Body of pancreas (tissue), 4 donors: ENCODE data around the gene HABP4. TPM values are rescaled to one million over a fixed set of nuclear protein-coding genes. Genes with fewer than 3 reads are reported as not detected.
"Not testable (repeated sequence)": the region's sequence is repeated elsewhere in the genome, so short reads cannot be mapped to it uniquely, and the experiment has no call there.

Experiments used
- ATAC-seq: fragments of 150-250 bp; one replicate; pipeline ENCODE4 v1.9.1; 2016
- DNase-seq, 4 donors: peaks; one replicate each; pipeline ENCODE4 v3.0.0-alpha.2; 2019
- H3K27ac ChIP-seq, 4 donors: fragments of 200-600 bp; sonication (generic); 1 replicate in 3 of 4; 2 replicates in 1 of 4; pipeline versions ENCODE4 v1.5.1 to v1.6.1; 2016 to 2019; ENCODE audit warnings: mild to moderate bottlenecking in 1 of 4, mixed read lengths in 1 of 4, moderate library complexity in 1 of 4
- H3K27me3 ChIP-seq, 2 donors: fragments of 200-600 bp; sonication (generic); one replicate each; pipeline ENCODE4 v1.6.0; 2016; ENCODE audit warnings: mild to moderate bottlenecking in 1 of 2
- H3K36me3 ChIP-seq, 2 donors: fragments of 200-600 bp; sonication (generic); replicated peaks in 1 of 2; 2 replicates each; pipeline ENCODE4 v1.5.1; 2016; ENCODE audit warnings: low read depth in 2 of 2; ENCODE audit not compliant: insufficient read depth in 1 of 2
- H3K4me1 ChIP-seq: fragments of 200-600 bp; sonication (generic); one replicate; pipeline ENCODE4 v1.6.0; 2016
- H3K4me3 ChIP-seq, 2 donors: fragments of 200-600 bp; sonication (generic); 1 replicate in 1 of 2; 2 replicates in 1 of 2; pipeline ENCODE4 v1.5.1; 2016 to 2019
- H3K9me3 ChIP-seq, 3 donors: fragments of 200-600 bp; sonication (generic); 1 replicate in 2 of 3; 2 replicates in 1 of 3; pipeline ENCODE4 v1.5.1; 2016
- POLR2A ChIP-seq, 3 donors: fragments of 450-650 bp; IDR thresholded peaks; one replicate each; pipeline ENCODE4 v1.6.1; 2016; ENCODE audit warnings: antibody characterized with exemption in 3 of 3, mild to moderate bottlenecking in 2 of 3
- whole genome bisulfite sequencing, 2 donors: methylation state at CpG; one replicate each; pipeline ENCODE4 v1.1.5; 2017; 5-methylcytosine and 5-hydroxymethylcytosine counted together
- intact Hi-C: fragments of 100-400 bp; cut with DNase I; formaldehyde crosslinking; loops from one replicate; pipeline ENCODE4 v1.15.1; 2023
- total RNA-seq, 2 donors: library from RNA; depleted of rRNA; stranded (reverse); fragments of >200 nt; gene quantifications; one replicate each; pipeline ENCODE4 v1.1.0, GENCODE V29; 2016
- TF ChIP-seq, protein P1 (sequence below), 7 experiments: fragments of 450-650 bp in 4 of 7; fragments of 200-600 bp in 3 of 7; sonication (generic) in 3 of 7; IDR thresholded peaks; one replicate each; pipeline ENCODE4 v1.5.1; 2016 to 2019; ENCODE audit warnings: antibody characterized with exemption in 7 of 7

HABP4 gene
- total RNA-seq, 2 donors from 2014 or later = 12.2 to 12.5 TPM

DNA sequence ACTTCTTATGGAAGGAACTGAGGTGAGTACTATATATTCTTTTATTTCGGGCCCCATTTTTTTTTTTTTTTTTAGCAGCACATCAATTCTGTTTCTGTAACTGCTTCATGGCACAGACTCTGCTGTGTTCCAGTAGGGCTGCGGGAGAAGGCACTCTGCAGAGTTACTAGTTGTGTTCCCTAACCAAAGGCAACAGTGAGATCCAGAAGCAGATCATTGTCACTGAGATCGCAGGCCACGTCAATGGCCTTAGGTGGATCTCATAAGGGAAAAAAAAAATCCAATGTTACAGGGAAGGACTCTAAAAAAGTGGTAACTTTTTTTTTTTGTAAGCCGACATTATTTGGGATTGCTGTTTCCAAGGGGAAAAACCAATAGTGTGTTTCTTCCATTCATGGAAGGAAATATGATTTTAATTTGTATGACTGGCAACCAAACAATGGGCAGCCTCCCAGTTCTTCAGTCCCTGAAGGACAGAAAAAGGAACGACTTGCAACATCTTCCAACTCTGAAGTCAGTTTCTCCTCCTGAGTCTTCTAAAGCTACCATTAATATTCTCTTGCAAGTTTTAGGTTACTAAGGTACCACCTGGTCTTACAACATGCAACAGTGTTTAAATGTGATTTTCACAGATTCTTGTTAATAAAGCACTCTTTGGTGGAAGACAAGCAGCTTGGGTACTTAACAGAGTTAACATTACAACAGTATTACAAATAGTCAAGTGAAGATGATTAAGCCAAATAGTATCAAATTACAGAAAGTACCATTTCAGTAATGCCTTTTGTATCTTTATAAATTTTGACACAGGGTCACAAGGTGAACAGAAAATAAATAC lies 52.8 kb downstream of the HABP4 start:
- WGBS, 2 donors = 80 to 89% methylated on average over 6 of the region's 6 CpGs
- TF ChIP-seq POLR2A (IDR thresholded peaks at IDR 0.05) = no peak
- TF ChIP-seq, protein P1, sequence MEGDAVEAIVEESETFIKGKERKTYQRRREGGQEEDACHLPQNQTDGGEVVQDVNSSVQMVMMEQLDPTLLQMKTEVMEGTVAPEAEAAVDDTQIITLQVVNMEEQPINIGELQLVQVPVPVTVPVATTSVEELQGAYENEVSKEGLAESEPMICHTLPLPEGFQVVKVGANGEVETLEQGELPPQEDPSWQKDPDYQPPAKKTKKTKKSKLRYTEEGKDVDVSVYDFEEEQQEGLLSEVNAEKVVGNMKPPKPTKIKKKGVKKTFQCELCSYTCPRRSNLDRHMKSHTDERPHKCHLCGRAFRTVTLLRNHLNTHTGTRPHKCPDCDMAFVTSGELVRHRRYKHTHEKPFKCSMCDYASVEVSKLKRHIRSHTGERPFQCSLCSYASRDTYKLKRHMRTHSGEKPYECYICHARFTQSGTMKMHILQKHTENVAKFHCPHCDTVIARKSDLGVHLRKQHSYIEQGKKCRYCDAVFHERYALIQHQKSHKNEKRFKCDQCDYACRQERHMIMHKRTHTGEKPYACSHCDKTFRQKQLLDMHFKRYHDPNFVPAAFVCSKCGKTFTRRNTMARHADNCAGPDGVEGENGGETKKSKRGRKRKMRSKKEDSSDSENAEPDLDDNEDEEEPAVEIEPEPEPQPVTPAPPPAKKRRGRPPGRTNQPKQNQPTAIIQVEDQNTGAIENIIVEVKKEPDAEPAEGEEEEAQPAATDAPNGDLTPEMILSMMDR (IDR thresholded peaks at IDR 0.05) = no peak
- H3K9me3 ChIP-seq = no peaks in the 10 kb centered on the region
- H3K4me3 ChIP-seq = no peak overlapping the region
- no peak overlapping the region for H3K27ac ChIP-seq
- ATAC-seq (no peak), DNase-seq (no peak)
- no peaks in the 10 kb centered on the region for H3K4me1 ChIP-seq
- intact Hi-C loops = no loop called here
- no peaks in the 10 kb centered on the region for H3K27me3 ChIP-seq
- H3K36me3 ChIP-seq = no peaks in the 10 kb centered on the region

DNA sequence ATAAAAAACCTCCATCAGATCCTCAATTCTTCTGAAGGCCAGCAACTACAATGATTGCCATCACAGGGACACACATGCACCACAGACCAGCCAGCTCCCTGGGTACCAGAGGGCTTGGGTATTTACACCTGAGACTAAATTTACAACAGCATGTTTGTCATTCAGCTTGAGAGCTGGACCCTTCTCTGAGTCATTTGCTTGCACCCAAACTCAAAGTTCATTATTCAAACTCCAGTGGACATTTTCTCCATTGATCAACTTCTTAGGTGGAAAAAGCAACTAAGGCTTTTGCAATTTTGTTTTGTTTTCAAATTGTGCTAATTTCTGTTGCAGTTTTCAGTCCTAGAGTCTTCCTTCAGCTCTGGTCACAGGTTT lies 53.4 kb downstream of the HABP4 start:
- H3K27ac ChIP-seq, H3K9me3 ChIP-seq, H3K36me3 ChIP-seq, DNase-seq, H3K4me1 ChIP-seq, ATAC-seq, intact Hi-C loops, H3K27me3 ChIP-seq, H3K4me3 ChIP-seq: not testable (repeated sequence)

DNA sequence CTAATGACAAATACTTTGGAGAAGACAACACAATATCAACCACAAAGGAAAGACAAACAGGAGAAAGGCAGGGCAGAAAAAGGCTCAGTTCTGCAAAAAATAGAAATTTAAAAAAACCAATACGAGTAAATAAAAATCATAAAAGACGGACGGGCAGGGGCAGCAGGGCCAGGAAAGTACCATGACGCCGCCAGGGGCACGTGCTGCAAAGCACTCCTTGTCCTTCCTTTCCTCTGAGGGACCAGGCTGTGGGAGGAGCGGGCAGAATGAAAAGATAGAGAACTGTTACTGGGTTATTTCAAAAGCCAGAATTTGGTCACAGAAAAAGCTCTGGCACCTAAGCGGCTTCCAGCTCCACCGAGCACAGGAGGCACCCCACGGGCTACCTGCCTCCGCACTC lies 53.9 kb downstream of the HABP4 start:
- Histone ChIP-seq H3K9me3 (no peaks in the 10 kb centered on the region), H3K4me1 (no peaks in the 10 kb centered on the region), H3K27ac (no peak overlapping the region), H3K27me3 (no peaks in the 10 kb centered on the region), H3K4me3 (no peak overlapping the region), H3K36me3 (no peaks in the 10 kb centered on the region)
- DNase-seq = no peak
- TF ChIP-seq, protein P1 (IDR thresholded peaks at IDR 0.05) = no peak
- no peak for TF ChIP-seq POLR2A (IDR thresholded peaks at IDR 0.05)
- WGBS, 2 donors = 88 to 94% methylated on average over 11 of the region's 11 CpGs
- ATAC-seq = no peak
- intact Hi-C loops = no loop called here

DNA sequence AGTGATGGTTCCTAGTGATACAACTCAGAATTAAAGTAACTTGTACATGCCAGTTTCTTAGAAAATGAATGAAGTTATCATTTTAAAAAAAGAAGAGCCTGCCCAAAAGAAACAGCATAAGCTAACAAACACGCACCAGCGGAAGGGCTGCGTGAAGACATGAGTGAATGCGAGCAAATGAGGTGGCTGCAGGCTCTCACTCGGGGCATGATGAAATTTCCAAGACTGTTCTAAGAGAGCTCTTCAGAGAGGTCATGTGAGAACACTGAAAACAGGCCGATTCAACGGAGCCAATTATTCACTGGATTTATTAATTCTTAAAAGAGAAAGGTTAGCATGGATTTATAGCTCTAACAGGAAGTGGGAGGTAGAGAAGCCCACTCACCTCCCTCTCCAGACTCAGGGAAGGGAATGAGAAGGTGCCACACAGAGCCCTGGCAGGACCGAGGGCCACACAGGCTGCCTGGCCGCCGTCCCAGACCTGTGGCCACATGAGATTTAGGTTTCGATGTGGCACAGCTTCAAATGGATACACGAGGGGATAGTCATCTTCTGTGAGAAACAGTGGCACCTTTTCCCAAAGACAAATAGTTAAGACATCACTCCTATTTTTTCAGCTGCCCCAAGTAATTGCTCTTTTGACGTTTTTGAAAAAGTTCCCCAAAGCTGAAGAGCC lies 55.5 kb downstream of the HABP4 start:
- no peak for ATAC-seq
- WGBS, 2 donors = 89 to 90% methylated on average over 12 to 13 of the region's 13 CpGs
- DNase-seq = no peak
- H3K27ac ChIP-seq = no peak overlapping the region
- H3K27me3 ChIP-seq = no peaks in the 10 kb centered on the region
- no peaks in the 10 kb centered on the region for H3K9me3 ChIP-seq
- no peaks in the 10 kb centered on the region for H3K36me3 ChIP-seq
- intact Hi-C loops = no loop called here
- no peak overlapping the region for H3K4me3 ChIP-seq
- H3K4me1 ChIP-seq = no peaks in the 10 kb centered on the region
- no peak for TF ChIP-seq POLR2A (IDR thresholded peaks at IDR 0.05)
- TF ChIP-seq, protein P1 (IDR thresholded peaks at IDR 0.05) = no peak

DNA sequence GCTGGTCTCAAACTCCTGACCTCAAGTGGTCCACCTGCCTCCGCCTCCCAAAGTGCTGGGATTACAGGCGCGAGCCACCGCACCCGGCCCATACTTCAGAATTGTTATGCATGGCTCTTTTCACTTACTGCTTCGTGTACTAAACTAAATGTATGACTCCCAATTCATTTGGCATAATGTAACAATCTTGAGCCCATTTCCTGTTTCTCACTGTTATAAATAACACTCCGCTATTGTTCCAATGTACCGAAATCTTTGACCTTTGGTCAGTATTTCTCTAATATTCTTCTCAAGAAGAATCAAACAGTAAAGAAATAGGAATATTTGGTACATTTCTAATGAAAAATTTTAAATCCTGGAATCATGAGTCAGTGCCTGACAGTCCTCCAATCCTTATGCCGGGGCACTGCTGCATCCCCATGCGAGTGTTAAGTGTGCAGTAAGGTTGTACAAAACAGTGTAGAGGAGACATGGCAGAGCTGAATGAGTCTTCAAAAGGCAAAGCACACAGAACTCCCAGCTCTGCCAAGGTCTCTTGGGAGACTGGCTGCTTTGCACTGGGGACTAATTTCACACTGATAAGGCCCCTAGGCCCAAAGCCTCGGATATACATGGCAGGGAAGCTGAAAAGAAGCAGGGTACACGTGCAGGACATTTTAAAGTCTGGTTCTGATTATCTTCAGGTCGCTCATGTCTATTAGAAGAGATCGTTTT lies 58.4 kb downstream of the HABP4 start:
- H3K27ac ChIP-seq = no peak overlapping the region
- H3K36me3 ChIP-seq = no peaks in the 10 kb centered on the region
- no peaks in the 10 kb centered on the region for H3K27me3 ChIP-seq
- no peak overlapping the region for H3K4me3 ChIP-seq
- no peak for DNase-seq
- intact Hi-C loops = no loop called here
- H3K9me3 ChIP-seq = no peaks in the 10 kb centered on the region
- no peaks in the 10 kb centered on the region for H3K4me1 ChIP-seq
- no peak for ATAC-seq
- 77 to 83% methylated on average over 14 of the region's 14 CpGs for WGBS, 2 donors
- TF ChIP-seq POLR2A (IDR thresholded peaks at IDR 0.05) = no peak
- TF ChIP-seq, protein P1 (IDR thresholded peaks at IDR 0.05) = no peak
